GM15510 (cell line): ENCODE measurements around the gene KCNK2.

Source experiments
- POLR2A ChIP-seq: IDR thresholded peaks from 3 replicates; pipeline ENCODE4 v1.6.1; 2011; ENCODE audit warnings: borderline replicate concordance; ENCODE audit not compliant: insufficient read length; ENCODE audit errors: extremely low read depth

The KCNK2 gene

GRCh38 chr1:215185067-215185620, 102.6 kb downstream of the KCNK2 start:
- TF ChIP-seq POLR2A, result no peak

- no peak for TF ChIP-seq POLR2A
Observed at GRCh38 chr1:215188302-215188950, 105.9 kb downstream of the KCNK2 start.

- no peak for TF ChIP-seq POLR2A
Observed at GRCh38 chr1:215192306-215192705, 109.8 kb downstream of the KCNK2 start.

GRCh38 chr1:215198021-215198420, 115.5 kb downstream of the KCNK2 start:
- no peak for TF ChIP-seq POLR2A

- TF ChIP-seq POLR2A, result no peak
Observed at GRCh38 chr1:215200121-215200520, 117.6 kb downstream of the KCNK2 start.

- no peak for TF ChIP-seq POLR2A
Observed at GRCh38 chr1:215201283-215201682, 118.7 kb downstream of the KCNK2 start.

GRCh38 chr1:215202868-215203267, 120.3 kb downstream of the KCNK2 start:
- TF ChIP-seq POLR2A, result no peak

GRCh38 chr1:215210167-215210566, 127.6 kb downstream of the KCNK2 start:
- no peak for TF ChIP-seq POLR2A

GRCh38 chr1:215215846-215216245, 133.3 kb downstream of the KCNK2 start:
- TF ChIP-seq POLR2A, result no peak

- no peak for TF ChIP-seq POLR2A
Observed at GRCh38 chr1:215219372-215219771, 136.8 kb downstream of the KCNK2 start.

- no peak for TF ChIP-seq POLR2A
Observed at GRCh38 chr1:215220346-215220745, 137.8 kb downstream of the KCNK2 start.

- no peak for TF ChIP-seq POLR2A
Observed at GRCh38 chr1:215226757-215227156, 144.2 kb downstream of the KCNK2 start.

GRCh38 chr1:215228193-215228592, 145.7 kb downstream of the KCNK2 start:
- no peak for TF ChIP-seq POLR2A

- TF ChIP-seq POLR2A, result no peak
Observed at GRCh38 chr1:215241451-215241850, 158.9 kb downstream of the KCNK2 start.

- TF ChIP-seq POLR2A, result no peak
Observed at GRCh38 chr1:215243345-215244054, 161.0 kb downstream of the KCNK2 start.

- no peak for TF ChIP-seq POLR2A
Observed at GRCh38 chr1:215250913-215251312, 168.4 kb downstream of the KCNK2 start.
